NCI-H226 (cell line): Measurements from ENCODE around the gene RCL1.
A peak's percentile ranks its signal among the peaks of the same experiment; 100 is the strongest.
"Not testable (repeated sequence)": the region's sequence is repeated elsewhere in the genome, so short reads cannot be mapped to it uniquely, and the experiment has no call there.

Source experiments
- DNase-seq: peaks from one replicate; pipeline ENCODE4 v3.0.0-alpha.2; 2015

Gene RCL1, protein sequence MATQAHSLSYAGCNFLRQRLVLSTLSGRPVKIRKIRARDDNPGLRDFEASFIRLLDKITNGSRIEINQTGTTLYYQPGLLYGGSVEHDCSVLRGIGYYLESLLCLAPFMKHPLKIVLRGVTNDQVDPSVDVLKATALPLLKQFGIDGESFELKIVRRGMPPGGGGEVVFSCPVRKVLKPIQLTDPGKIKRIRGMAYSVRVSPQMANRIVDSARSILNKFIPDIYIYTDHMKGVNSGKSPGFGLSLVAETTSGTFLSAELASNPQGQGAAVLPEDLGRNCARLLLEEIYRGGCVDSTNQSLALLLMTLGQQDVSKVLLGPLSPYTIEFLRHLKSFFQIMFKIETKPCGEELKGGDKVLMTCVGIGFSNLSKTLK

DNA sequence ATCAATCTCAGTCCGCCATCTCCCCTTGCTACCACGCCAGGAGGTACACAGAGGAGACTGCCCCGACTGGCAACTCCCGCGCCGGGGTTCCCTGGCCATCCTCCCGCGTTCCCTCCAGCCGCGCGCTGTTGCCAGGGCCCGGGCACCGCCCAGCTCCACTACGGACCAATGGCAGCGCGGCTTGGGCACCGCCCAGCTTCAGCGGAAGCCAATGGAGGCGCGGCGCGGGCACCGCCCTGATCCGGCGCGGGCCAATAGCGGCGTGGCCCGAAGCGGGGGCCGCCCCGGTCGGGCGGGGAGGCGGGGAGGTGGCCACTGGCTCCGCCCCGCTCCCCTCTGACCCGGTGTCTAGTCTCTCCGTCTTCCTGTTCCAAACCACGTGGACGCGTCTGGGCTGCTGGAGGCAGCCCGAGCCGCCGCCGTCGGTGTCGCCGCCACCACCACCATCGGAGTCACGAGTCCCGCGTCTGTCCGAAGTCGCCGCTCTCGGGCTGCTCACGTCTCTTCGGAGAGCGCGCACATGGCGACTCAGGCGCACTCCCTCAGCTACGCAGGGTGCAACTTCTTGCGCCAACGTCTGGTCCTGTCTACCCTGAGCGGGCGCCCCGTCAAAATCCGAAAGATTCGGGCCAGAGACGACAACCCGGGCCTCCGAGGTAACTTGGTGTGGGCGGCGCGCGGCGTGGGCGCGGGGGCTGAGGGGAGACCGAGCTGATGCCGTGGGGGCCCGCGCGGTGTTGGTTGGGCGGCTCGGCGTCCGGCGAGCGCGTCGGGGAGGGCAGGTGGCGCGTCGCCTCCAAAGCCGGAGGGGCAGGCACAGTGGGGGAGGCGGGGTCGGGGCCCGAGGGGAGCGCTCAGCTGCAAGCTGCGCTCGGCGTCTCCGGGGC, at the start of gene RCL1:
TSS of gene RCL1 (plus strand) at position 373 of the 887 bp plus-strand sequence. CDS start at position 521, 148 bp downstream.
- peak; percentile 93 for DNase-seq

DNA sequence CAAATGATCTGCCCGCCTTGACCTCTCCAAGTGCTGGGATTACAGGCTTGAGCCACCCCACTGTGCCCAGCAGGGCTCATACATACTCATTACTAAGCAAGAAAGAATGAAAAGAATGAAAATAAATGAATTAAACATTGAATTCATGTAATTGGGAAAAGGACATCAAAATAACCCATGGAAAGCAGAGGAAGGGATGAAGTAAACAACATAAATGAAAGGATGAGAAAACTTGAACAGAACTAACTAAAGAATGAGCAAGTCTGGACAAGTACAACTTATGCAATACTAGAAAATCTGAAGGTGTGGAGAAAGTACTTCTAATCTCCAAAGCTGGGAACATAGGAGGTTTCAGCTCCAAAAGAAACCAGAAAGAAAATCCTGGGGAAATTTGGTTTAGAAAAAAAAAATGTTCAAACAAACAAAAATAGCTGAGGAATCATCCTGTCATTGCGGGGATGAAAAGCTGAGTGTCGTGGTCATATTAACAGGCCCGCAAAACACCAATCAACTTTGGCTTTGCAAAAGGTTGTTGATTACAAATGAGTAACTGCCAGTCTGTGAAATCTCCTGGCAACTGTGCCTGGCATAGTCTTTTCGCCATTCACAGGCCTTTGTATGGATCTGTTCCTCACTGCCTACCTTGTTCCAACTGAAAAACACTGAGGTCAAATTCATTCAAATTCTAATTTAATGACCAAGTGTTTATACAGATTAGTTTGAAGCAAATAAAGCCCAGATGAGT, 49.4 kb upstream of the RCL1 start:
- DNase-seq, result no peak

DNA sequence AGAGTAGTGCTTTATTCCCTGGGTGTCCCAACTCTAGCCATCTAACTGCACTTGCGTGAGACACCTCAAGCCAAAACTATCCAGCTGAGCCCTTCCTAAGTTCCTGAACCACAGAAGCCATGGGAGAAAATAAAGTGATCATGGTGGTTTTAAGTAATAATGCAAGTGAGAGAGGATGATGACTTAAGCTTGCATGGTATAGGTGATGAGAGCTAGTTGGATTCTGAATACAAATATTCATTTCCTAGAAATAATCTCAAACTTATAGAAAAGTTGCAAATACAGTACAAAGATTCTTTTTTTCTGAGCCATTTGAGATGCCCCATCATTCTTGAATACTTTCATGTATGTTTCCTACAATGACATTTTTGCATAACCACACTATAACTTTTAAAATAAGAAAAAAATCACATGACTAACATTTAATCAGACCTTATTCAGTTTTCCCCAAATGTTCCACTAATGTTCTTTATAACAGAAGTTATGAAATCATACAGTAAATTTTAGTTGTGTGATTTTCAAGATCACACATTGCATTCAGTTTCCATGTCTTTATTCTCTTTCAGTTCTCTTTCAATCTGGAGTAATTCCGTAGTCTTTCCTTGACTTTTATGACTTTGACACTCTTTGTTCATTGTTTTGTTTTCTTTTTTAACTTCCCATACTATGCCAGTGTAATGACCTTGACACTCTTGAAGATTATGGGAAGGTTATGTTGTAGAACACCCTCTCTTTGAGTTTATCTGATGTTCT, 46.3 kb upstream of the RCL1 start:
- no peak for DNase-seq

DNA sequence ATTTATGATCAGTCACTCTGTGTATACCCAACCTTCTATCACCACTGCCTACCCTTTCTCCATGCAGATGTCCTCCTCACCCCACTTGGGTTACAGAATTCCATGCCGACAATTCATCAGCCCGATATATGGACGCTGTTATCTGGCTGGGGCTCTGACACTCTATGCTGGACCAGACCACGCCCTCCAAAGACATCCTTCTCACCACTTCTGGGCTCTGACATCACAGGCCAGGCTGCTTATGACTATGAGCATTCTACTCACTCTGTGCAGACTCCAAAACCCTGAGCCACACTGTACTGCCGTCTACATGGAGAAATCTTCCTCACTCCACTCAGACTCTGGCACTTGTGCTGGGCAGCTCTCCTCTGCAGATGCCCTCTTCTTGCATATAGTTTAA, 44.1 kb upstream of the RCL1 start:
- DNase-seq, result peak; percentile 55

DNA sequence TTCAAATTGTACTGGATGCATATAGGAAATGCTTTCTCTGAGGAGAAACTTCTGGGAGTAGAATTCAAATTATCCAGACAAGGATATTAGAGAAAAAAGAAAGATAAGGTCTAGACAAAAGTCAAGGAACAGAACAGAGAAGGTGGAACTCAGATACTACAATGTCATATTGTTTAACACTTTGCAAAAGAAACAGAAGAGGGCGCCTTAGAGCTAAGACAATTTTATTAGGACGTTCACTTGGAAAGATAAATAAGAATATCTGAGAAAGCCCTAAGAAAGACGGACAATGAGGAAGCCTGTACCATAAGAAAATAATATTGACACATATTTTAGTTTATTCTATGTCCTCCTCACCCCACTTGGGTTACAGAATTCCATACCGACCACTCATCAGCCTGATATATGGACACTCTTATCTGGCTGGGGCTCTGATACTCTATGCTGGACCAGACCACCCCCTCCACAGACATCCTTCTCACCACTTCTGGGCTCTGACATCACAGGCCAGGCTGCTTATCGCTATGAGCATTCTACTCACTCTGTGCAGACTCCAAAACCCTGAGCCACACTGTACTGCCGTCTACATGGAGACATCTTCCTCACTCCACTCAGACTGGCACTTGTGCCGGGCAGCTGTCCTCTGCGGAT, 42.6 kb upstream of the RCL1 start:
- DNase-seq, result peak; percentile 71

DNA sequence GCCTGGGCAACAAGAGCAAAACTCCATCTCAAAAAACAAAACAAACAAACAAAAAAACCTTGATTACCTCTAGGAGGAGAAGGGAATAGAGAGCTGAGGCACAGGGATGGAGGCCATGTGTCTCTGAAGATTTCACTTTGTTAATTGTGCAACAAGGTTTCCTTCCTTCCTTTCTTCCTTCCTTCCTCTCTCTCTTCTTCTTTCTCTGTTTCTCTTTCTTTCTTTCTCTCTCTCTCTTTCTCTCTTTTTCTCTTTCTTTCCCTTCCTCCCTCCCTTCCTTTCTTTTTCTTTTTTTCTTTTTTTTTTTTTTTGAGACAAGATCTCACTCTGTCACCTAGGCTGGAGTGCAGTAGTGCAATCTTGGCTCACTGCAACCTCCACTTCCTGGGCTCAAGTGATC, 38.2 kb upstream of the RCL1 start:
- not testable (repeated sequence) for DNase-seq

DNA sequence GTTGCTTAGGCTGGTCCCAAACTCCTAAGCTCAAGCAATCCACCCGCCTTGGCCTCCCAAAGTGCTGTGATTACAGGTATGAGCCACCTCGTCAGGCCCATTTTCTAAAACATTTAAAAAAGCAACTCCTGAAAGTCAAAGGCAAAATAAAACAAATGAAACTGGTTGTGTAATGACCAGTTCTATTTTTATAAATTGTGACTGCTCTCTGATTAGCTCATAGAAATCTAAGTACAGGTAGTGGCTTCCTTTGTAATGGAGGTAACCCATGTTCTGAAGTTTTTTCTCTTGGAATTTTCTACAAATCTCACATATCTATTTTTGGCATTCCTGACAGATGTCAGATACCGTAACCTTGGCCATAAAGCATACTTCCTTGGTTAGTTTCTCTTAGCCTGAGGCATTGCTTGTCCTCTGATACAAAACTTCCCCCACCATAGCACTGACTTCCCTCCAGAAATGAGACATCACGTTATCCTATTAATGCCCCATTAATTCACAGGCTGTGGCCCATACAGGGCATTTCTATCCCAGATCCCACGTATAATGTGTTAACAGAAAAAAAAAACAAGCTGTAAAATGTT, 37.6 kb upstream of the RCL1 start:
- DNase-seq, result peak; percentile 58

DNA sequence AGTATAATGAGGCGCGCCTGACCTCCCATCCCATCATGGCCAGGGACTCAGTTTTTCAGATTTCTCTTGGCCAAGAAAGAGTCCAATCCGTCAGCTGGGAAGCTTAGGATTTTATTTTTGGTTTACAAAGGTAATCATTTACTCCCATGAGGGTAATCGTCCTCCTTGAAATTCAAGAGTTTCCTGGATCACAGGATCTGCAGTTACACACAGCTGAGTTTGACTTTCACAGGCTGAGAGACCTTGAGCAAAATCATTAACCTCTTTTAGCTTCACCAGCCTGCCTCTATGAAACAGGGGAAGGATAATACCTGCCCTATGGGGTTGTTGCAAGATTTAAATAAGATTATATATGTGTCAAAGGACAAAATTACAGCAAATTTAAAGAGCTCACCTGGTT, 36.3 kb upstream of the RCL1 start:
- DNase-seq, result no peak

DNA sequence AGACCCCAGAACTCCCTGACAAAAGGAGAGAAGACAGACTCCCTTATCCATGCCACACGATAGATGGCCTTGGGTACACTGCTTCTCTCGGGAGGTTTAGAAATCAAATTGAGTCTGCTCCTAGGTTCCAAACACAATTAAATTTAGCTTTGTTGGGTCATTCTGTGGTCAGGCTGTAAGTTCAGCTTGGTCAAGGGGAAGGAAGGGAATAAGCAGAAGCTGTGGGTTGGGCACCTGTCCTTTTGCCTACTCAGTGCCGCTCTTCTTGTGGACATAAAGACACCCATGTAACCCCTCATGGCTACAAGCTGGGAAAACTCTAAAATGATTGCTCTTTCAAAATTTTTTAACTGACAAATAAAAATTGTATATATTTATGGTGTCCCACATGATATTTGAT, 32.6 kb upstream of the RCL1 start:
- DNase-seq, result no peak

DNA sequence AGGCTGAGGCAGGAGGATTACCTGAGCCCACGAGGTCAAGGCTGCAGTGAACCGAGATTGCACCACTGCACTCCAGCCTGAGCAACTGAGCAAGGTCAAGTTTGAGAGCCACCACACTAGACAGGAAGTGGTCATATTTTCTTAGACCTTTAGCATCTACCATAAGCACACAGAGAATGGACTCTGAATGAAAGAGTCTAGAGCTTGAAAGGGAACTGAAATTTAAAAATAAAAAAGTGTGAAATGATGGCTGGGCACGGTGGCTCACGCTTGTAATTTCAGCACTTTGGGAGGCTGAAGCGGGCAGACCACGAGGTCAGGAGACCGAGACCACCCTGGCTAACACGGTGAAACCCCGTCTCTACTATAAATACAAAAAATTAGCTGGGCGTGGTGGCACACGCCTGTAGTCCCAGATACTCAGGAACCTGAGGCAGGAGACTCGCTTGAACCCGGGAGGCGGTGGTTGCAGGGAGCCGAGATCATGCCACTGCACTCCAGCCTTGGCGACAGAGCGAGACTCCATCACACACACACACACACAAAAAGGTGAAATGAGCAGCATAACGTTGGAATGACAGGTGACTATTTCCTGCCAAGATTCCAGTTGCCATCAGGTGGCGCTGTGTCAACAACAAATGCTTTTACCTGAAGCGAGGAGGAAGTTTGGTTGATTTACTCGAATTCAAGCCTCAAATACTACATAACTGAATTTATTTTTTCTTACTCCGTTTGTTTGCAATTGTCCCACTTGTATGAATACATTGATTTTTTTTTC, 30.4 kb upstream of the RCL1 start:
- peak; percentile 33 for DNase-seq

DNA sequence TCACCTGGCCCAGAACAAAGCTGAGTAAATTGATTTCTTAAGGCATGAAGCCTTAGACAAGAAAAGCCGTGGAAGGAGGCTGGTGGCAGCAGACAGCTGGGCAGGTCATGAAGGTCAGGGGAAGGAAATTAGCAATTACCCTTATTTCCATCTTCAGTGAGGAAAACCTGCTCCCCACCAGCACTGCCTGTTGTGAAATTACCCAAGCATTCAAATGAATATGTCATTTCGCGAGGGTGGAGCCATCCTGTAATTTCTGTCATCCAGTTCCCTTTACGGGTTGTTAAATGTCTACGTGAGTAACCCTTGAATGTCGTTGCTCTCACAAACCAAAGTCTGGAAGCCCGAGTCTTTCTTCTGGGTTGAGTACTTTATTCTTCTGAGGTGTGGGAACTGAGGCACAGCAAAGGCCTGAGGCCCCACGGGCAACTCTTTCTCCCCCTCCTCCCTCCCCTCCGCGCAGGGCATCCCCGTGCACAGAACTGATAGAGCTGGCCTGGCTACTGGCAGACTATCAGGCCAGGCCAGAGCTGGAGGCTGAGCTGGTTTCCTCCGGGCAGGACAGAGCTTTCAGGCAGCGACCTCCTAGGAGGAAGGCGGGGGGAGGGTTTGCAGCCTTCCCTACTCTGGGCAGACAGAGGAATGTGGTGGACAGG, 29.7 kb upstream of the RCL1 start:
- no peak for DNase-seq

DNA sequence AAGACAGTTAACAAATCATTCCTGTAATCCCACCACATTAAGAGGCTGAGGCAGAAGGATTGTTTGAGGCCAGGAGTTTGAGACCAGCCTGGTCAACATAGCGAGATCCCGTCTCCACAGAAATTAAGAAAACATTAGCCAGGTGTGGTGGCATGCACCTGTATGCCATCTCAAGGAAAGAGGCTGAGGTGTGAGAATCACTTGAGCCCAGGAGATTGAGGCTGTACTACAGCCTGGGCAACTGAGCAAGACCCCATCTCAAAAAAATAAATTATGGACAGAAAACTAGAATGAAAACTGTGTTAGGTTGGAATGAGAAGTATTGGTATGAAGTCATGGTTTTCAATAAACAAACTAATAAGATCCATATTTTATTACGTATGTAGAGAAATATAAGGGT, 28.7 kb upstream of the RCL1 start:
- DNase-seq, result no peak

DNA sequence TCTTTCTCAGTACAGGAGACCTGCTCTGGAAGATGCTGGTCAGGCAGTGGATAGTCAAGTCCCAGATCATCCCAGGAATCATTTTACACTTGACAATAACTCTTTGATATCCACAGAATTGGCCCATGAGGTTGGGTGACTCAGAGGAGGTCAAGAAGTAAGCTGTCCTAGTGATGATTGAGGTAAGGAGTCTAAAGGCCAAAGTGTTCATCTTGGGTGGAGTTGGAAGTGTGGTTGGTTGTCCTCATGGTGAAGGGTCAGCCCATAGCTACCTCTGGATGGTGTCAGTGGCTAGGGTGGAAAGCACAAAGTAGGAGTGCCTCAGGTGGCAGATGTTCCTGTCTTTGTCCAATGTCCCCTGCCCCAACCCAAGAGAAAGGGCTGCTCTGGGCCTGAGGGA, 24.1 kb upstream of the RCL1 start:
- no peak for DNase-seq

DNA sequence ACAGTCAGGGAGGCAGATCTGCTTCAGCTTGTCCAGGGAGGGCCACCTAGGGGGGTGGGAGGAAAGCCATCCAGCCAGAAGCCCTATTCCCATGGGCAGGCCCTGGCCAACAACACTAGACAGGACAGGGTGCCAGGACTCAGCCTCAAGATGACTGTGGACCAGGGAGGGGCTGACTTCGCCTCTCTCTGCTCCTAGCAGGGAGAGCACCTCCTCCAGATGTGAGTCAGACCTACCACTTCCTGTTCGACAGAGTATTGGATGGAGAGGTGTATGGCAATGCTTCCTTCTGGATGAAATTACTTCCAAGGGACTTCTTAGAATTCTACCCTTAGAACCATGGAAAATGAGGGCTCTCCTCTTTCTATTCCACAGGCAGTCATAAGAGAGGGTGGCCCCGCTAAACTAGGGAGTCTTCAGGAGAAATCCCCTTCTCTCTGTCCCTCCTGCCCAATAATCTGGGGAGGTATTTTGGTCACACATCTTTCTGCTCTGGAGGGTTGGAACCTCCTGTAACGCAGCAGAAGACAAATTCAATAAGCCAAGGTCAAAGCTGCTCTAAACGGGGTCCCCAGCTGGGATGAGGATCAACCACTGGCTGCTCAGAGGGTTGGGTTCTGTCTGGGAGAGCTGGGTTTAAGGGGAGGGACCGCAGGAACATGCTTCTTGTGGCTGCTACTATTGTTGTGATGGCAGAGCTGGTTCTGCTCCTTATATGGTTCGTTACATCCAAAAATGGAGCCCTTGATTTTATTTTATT, 23.2 kb upstream of the RCL1 start:
- DNase-seq, result peak; percentile 82

DNA sequence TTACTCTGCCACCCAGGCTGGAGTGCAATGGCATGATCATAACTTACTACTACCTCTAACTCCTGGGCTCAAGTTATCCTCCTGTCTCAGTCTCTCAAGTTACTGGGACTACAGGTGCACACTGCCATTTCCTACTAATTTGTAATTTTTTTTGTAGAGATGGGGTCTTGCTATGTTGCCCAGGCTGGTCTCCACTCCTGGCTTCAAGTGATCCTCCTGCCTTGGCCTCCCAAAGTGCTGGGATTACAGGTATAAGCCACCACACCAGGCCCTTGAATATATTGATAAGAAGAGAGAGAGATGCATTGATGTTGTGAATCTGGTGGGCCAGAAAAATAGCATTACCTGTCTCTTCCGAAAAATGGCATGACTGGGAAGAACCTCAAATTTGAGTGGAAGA, 21.0 kb upstream of the RCL1 start:
- no peak for DNase-seq

DNA sequence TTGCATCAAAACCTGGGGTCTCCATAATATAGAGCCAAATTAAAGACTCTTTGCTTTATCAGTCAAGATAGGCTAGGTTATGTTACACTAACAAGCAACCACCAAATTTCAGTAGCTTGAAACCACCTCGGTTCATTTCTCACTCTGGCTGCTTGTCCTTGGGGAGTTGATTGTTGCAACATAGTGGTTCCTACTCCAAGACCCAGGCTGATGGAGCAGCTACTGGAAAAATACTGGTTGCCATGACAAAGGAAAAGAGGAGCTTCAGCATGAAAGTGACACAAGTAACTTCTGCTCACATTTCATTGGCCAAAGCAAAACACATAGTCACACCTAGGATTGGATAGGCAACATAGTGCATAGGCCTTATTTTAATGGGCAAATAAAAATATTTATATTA, 18.5 kb upstream of the RCL1 start:
- DNase-seq, result no peak

DNA sequence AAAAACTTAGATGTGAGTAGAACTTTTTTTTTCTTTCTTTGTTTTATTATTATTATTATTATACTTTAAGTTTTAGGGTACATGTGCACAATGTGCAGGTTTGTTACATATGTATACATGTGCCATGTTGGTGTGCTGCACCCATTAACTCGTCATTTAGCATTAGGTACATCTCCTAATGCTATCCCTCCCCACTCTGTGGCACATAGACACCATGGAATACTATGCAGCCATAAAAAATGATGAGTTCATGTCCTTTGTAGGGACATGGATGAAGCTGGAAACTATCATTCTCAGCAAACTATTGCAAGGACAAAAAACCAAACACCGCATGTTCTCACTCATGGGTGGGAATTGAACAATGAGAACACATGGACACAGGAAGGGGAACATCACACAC, 17.8 kb upstream of the RCL1 start:
- not testable (repeated sequence) for DNase-seq

DNA sequence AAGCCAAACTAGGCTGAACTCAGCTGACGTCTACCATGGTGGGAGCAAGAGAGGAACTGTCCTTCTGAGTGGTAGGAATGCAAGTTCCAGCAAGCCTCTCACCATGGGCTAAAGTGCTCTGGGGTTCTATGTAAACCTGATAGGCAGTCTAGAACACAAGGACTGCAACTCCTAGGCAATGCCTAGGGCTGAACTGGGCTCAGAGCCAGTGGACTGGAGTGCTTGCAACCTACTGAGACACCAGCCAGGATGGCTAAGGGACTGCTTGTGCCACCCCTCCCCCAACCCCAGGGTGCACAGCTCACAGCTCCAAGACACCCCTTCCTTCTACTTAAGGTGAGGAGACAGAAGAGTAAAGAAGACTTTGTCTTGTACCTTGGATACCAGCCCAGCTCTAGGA, 12.1 kb upstream of the RCL1 start:
- DNase-seq, result no peak

DNA sequence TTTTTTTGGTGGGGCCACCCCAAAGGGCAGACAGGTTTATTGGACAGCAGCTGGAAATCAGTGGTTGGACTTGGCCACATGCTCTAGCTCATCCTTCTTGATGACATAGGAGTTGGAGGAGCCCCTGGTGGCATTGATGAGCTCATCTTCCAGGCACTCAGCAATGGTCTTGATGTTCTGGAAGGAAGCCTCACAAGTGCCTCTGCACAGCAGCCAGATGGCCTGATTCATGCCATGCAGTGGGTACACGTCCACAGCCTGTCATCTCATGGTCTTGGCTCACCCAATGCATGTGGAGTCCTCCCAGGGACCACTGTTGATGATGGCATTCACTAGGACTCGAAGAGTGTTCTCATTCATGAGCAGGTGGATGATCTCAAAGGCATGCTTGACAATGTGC, 11.3 kb upstream of the RCL1 start:
- DNase-seq, result no peak

DNA sequence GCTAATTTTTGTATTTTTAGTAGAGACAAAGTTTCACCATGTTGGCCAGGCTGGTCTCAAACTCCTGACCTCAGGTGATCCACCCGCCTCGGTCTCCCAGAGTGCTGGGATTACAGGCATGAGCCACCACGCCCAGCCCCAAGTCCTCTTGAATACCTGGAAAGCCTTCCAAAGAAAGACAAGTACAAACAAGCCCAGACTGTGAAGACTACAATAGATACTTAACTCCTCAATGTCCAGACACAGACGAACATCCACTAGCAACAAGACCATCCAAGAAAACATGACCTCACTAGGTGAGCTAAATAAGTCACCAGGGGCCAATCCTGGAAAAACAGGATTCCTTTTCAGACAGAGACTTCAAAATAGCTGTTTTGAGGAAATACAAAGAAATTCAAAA, 9.6 kb upstream of the RCL1 start:
- not testable (repeated sequence) for DNase-seq
